Transverse colon (tissue), 4 donors: ENCODE measurements around the gene MICAL1. TPM values are rescaled to one million over a fixed set of nuclear protein-coding genes. Genes with fewer than 3 reads are reported as not detected.
A peak's percentile ranks its signal among the peaks of the same experiment; 100 is the strongest.

Experiments used
- DNase-seq: peaks from one replicate; pipeline ENCODE4 v3.0.0-alpha.2; 2019
- H3K27ac ChIP-seq, 4 donors: fragments of 200-600 bp; sonication (generic); 2 replicates each; pipeline ENCODE4 v1.5.1; 2016 to 2018; ENCODE audit warnings: inconsistent platforms in 4 of 4
- H3K27me3 ChIP-seq: fragments of 200-600 bp; sonication (generic); 2 replicates; pipeline ENCODE4 v1.5.1; 2017; ENCODE audit warnings: inconsistent platforms
- H3K36me3 ChIP-seq, 4 donors: fragments of 200-600 bp; sonication (generic); 2 replicates each; pipeline ENCODE4 v1.5.1; 2017 to 2019; ENCODE audit warnings: inconsistent platforms in 4 of 4
- H3K4me1 ChIP-seq, 4 donors: fragments of 200-600 bp; sonication (generic); 2 replicates each; pipeline ENCODE4 v1.5.1; 2017 to 2020; ENCODE audit warnings: inconsistent platforms in 4 of 4
- H3K4me3 ChIP-seq, 4 donors: fragments of 200-600 bp; sonication (generic); 1 replicate in 1 of 4; 2 replicates in 3 of 4; pipeline versions ENCODE4 v1.5.1 to v1.6.1; 2017 to 2019; ENCODE audit warnings: inconsistent platforms in 4 of 4
- H3K9me3 ChIP-seq, 2 donors: fragments of 200-600 bp; sonication (generic); 2 replicates each; pipeline ENCODE4 v1.5.1; 2017 to 2019; ENCODE audit warnings: inconsistent platforms in 2 of 2
- EP300 ChIP-seq: sonication (generic); formaldehyde crosslinking; IDR thresholded peaks from one replicate; pipeline ENCODE4 v1.6.1; 2017; ENCODE audit warnings: antibody characterized with exemption, low read depth
- POLR2A ChIP-seq: fragments of 450-650 bp; IDR thresholded peaks from one replicate; pipeline ENCODE4 v1.6.1; 2016; ENCODE audit warnings: antibody characterized with exemption, mild to moderate bottlenecking, moderate library complexity
- POLR2AphosphoS5 ChIP-seq, 3 donors: sonication (generic); formaldehyde crosslinking; IDR thresholded peaks; one replicate each; pipeline ENCODE4 v1.6.1; 2016; ENCODE audit warnings: antibody characterized with exemption in 3 of 3
- WGBS, 2 donors: methylation state at CpG; one replicate each; pipeline ENCODE4 v1.1.5; 2018; ENCODE audit warnings: low coverage in 1 of 2; 5-methylcytosine and 5-hydroxymethylcytosine counted together
- in situ Hi-C, 4 donors: fragments of 200-750 bp; cut with MboI; loops; one replicate each; pipeline versions ENCODE4 v1.15.0 to v1.15.1; 2017; ENCODE audit warnings: low sequenced_read_pairs in 3 of 4, low pct_ligation_motif_present in 1 of 4, low pct_unique_long_range_greater_than_20kb in 1 of 4
- intact Hi-C: fragments of 100-400 bp; cut with DNase I; formaldehyde crosslinking; loops from one replicate; pipeline ENCODE4 v1.15.1; 2023; ENCODE audit warnings: low total_unique reads
- total RNA-seq, 4 donors: library from RNA; depleted of rRNA; stranded (reverse); fragments of >200 nt; gene quantifications; one replicate each; pipeline ENCODE4 v1.1.0, GENCODE V29; 2016
- TF ChIP-seq, protein P1 (sequence below), 5 experiments: fragments of 200-600 bp in 3 of 5; fragments of 450-650 bp in 2 of 5; sonication (generic) in 3 of 5; IDR thresholded peaks; 1 replicate in 2 of 5; 2 replicates in 3 of 5; pipeline ENCODE4 v1.5.1; 2016 to 2017; ENCODE audit warnings: antibody characterized with exemption in 5 of 5, inconsistent platforms in 3 of 5, mild to moderate bottlenecking in 2 of 5, moderate library complexity in 1 of 5

MICAL1 gene
- total RNA-seq, 4 donors from 2014 or later = 85.3 to 241 (median 121) TPM

DNA sequence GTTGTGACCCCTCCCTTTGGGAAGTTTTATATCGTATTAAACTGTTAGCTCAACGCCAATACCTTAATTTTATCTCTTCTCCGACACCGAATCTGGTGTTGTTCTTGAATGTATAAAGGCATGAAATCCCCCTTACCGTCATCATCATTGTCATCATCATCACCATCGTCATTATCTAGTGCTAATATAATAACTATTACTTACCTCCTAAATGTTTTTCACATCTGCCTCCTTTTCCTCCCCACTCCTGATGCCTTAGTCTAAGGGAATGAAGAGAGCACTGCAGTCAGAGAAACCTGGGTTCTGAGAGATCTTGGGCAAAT, 28.1 kb upstream of the MICAL1 start:
- intact Hi-C loops = loop anchor here (5.0 kb wide), 1 partner anchor 1529 kb away; no protein-coding TSS in a partner anchor
- Histone ChIP-seq H3K9me3 (no peaks in the 10 kb centered on the region), H3K4me3 (peak overlapping the region; percentile 7 to 99 (median 84)), H3K27ac (peak overlapping the region; percentile 88 to 95 (median 92)), H3K36me3 (no peaks in the 10 kb centered on the region), H3K4me1 (peaks cover 20 to 48% (median 31%) of the 10 kb centered on the region in 4 donors), H3K27me3 (no peaks in the 10 kb centered on the region)
- TF ChIP-seq POLR2AphosphoS5 (IDR thresholded peaks at IDR 0.05) (no peak), EP300 (no peak), POLR2A (no peak)
- TF ChIP-seq, protein P1, sequence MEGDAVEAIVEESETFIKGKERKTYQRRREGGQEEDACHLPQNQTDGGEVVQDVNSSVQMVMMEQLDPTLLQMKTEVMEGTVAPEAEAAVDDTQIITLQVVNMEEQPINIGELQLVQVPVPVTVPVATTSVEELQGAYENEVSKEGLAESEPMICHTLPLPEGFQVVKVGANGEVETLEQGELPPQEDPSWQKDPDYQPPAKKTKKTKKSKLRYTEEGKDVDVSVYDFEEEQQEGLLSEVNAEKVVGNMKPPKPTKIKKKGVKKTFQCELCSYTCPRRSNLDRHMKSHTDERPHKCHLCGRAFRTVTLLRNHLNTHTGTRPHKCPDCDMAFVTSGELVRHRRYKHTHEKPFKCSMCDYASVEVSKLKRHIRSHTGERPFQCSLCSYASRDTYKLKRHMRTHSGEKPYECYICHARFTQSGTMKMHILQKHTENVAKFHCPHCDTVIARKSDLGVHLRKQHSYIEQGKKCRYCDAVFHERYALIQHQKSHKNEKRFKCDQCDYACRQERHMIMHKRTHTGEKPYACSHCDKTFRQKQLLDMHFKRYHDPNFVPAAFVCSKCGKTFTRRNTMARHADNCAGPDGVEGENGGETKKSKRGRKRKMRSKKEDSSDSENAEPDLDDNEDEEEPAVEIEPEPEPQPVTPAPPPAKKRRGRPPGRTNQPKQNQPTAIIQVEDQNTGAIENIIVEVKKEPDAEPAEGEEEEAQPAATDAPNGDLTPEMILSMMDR (IDR thresholded peaks at IDR 0.05) = no peak
- DNase-seq = no peak
- in situ Hi-C loops = no loop called here
- 0 to 3% methylated on average over 4 to 6 of the region's 6 CpGs for WGBS, 2 donors

- no peaks in the 10 kb centered on the region for H3K9me3 ChIP-seq
- in situ Hi-C loops = no loop called here
- DNase-seq = peak; percentile 94
- peak within 1 kb of the TSS; percentile 88 to 95 (median 92) for H3K27ac ChIP-seq
- intact Hi-C loops = loop anchor here (5.0 kb wide), 1 partner anchor 1529 kb away; no protein-coding TSS in a partner anchor
- H3K36me3 ChIP-seq = no peaks in the 10 kb centered on the region
- WGBS, 2 donors = 0% methylated on average over 42 of the region's 97 CpGs; no CpG with 5 or more reads in 1 of the 2 donors
- H3K4me1 ChIP-seq = peaks cover 21 to 54% (median 33%) of the 10 kb centered on the region in 4 donors
- H3K27me3 ChIP-seq = no peaks in the 10 kb centered on the region
- H3K4me3 ChIP-seq = peak within 1 kb of the TSS; percentile 71 to 99 (median 90)
- TF ChIP-seq, protein P1 (IDR thresholded peaks at IDR 0.05) = peak in 1 of 5 experiments; percentile 7
- peak; percentile 55 for TF ChIP-seq POLR2A
- TF ChIP-seq EP300 = no peak
- peak; percentile 68 to 88 (median 88) for TF ChIP-seq POLR2AphosphoS5 (IDR thresholded peaks at IDR 0.05)
Measured at GRCh38 chr6:109482905-109483734, 27.5 kb upstream of the MICAL1 start, which contains the start of gene ZBTB24. Gene ZBTB24 (minus strand): TSS chr6:109483219. CDS start chr6:109482026, 1,193 bp downstream.

DNA sequence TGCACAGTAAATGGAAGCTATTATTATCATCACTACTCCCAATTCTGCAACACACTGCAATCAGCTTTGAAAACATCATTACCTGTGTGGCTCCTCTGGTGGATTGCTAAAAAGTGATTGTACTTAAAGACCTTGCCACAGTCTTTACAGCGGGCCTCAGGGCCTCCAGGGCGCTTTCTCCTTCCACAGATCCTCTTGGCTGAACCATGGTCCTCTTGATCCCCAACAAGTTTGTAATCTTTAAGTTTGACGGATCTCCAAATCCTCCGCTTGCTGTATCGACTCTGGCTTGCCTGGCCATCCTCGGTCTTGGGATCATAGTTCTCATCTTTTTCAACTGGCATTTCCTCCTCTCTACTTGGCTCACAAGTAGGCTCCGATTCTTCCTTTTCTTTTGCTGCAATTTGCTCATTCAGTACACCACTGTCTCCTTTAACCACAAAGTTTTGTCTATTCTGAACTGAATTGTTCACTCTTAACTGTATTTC, 25.5 kb upstream of the MICAL1 start:
- Histone ChIP-seq H3K4me1 (peaks cover 21 to 67% (median 39%) of the 10 kb centered on the region in 4 donors), H3K9me3 (no peaks in the 10 kb centered on the region), H3K4me3 (peak overlapping the region in 1 of 4 donors; percentile 19), H3K36me3 (no peaks in the 10 kb centered on the region), H3K27ac (no peak overlapping the region), H3K27me3 (no peaks in the 10 kb centered on the region)
- no peak for DNase-seq
- intact Hi-C loops = loop anchor here (5.0 kb wide), 1 partner anchor 1531 kb away; no protein-coding TSS in a partner anchor
- WGBS, 2 donors = 92 to 98% methylated on average over 5 to 7 of the region's 7 CpGs
- TF ChIP-seq, protein P1 (IDR thresholded peaks at IDR 0.05) = no peak
- TF ChIP-seq POLR2AphosphoS5 (IDR thresholded peaks at IDR 0.05) (no peak), POLR2A (no peak), EP300 (no peak)
- in situ Hi-C loops = no loop called here
